ENCODE results near the gene RHBDL1. TPM values are rescaled to one million over a fixed set of nuclear protein-coding genes. Genes with fewer than 3 reads are reported as not detected.

The RHBDL1 gene
- total and polyA plus RNA-seq, 4 donors: 0.91 to 5.4 (median 1.6) TPM

DNA sequence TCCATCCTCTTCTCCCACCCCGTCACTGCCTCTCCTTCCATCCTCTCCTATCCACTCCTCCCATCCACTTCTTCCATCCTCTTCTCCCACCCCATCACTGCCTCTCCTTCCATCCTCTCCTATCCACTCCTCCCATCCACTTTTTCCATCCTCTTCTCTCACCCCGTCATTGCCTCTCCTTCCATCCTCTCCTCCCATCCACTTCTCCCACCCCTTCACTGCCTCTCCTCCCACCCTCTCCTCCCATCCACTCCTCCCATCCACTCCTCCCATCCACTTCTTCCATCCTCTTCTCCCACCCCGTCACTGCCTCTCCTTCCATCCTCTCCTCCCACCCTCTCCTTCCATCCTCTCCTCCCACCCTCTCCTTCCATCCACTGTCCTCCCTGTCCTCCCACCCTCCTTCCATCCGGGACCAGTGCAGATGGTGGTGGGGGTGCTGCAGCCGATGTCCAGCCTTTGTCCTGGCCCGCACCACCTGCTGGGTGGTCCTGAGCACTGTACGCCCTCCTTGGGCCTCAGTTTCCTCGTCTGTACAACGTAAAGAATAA, 43.6 kb upstream of the RHBDL1 start:
- Histone ChIP-seq H3K4me1 (ENCODE audit: control insufficient read depth in 5 of 5, insufficient read depth in 5 of 5, low read length in 5 of 5) (peaks cover 0 to 34% (median 14%) of the 10 kb centered on the region in 5 donors), H3K27me3 (ENCODE audit: control insufficient read depth in 3 of 3, insufficient read depth in 3 of 3, low read length in 2 of 3) (no peaks in the 10 kb centered on the region)
- WGBS, 2 donors: 64 to 83% methylated on average over 9 of the region's 9 CpGs

DNA sequence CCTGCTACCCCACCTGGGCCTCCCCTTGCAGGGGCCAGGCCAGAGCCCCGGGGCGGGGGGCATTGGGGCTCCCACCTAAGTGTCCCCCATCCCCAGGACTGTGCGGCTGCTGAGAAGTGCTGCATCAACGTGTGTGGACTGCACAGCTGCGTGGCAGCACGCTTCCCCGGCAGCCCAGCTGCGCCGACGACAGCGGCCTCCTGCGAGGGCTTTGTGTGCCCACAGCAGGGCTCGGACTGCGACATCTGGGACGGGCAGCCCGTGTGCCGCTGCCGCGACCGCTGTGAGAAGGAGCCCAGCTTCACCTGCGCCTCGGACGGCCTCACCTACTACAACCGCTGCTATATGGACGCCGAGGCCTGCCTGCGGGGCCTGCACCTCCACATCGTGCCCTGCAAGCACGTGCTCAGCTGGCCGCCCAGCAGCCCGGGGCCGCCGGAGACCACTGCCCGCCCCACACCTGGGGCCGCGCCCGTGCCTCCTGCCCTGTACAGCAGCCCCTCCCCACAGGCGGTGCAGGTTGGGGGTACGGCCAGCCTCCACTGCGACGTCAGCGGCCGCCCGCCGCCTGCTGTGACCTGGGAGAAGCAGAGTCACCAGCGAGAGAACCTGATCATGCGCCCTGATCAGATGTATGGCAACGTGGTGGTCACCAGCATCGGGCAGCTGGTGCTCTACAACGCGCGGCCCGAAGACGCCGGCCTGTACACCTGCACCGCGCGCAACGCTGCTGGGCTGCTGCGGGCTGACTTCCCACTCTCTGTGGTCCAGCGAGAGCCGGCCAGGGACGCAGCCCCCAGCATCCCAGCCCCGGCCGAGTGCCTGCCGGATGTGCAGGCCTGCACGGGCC, 42.8 kb upstream of the RHBDL1 start:
- 95 to 96% methylated on average over 67 of the region's 67 CpGs for WGBS, 2 donors
- no peak for TF ChIP-seq CTCF (IDR thresholded peaks at IDR 0.05; ENCODE audit: control extremely low read depth, extremely low read depth)
- ATAC-seq (ENCODE audit: insufficient read depth, low FRiP score) (no peak), DNase-seq (no peak)
- Histone ChIP-seq H3K27me3 (ENCODE audit: control insufficient read depth in 3 of 3, insufficient read depth in 3 of 3, low read length in 2 of 3) (no peaks in the 10 kb centered on the region), H3K9ac (ENCODE audit: insufficient read depth in 1 of 2, low read length in 2 of 2) (no peak overlapping the region), H3K36me3 (ENCODE audit: control insufficient read depth in 4 of 4, insufficient read depth in 4 of 4, low read length in 4 of 4) (peaks cover 0 to 32% (median 0%) of the 10 kb centered on the region in 4 donors), H3K27ac (ENCODE audit: low read depth in 1 of 2, low read length in 1 of 2) (no peak overlapping the region), H3K4me3 (no peak overlapping the region), H3K9me3 (ENCODE audit: control insufficient read depth in 4 of 4, insufficient read depth in 3 of 4, low read length in 3 of 4) (no peaks in the 10 kb centered on the region), H3K4me1 (ENCODE audit: control insufficient read depth in 5 of 5, insufficient read depth in 5 of 5, low read length in 5 of 5) (peaks cover 0 to 40% (median 19%) of the 10 kb centered on the region in 5 donors)

More for the DNA sequence above, 43.6 kb upstream of the RHBDL1 start:
- no peak for TF ChIP-seq CTCF (IDR thresholded peaks at IDR 0.05; ENCODE audit: control extremely low read depth, extremely low read depth)
- Histone ChIP-seq H3K36me3 (ENCODE audit: control insufficient read depth in 4 of 4, insufficient read depth in 4 of 4, low read length in 4 of 4) (peaks cover 0 to 41% (median 2%) of the 10 kb centered on the region in 4 donors), H3K9me3 (ENCODE audit: control insufficient read depth in 4 of 4, insufficient read depth in 3 of 4, low read length in 3 of 4) (no peaks in the 10 kb centered on the region), H3K9ac (ENCODE audit: insufficient read depth in 1 of 2, low read length in 2 of 2) (no peak overlapping the region), H3K27ac (ENCODE audit: low read depth in 1 of 2, low read length in 1 of 2) (no peak overlapping the region), H3K4me3 (no peak overlapping the region)
- DNase-seq (no peak), ATAC-seq (ENCODE audit: insufficient read depth, low FRiP score) (no peak)

DNA sequence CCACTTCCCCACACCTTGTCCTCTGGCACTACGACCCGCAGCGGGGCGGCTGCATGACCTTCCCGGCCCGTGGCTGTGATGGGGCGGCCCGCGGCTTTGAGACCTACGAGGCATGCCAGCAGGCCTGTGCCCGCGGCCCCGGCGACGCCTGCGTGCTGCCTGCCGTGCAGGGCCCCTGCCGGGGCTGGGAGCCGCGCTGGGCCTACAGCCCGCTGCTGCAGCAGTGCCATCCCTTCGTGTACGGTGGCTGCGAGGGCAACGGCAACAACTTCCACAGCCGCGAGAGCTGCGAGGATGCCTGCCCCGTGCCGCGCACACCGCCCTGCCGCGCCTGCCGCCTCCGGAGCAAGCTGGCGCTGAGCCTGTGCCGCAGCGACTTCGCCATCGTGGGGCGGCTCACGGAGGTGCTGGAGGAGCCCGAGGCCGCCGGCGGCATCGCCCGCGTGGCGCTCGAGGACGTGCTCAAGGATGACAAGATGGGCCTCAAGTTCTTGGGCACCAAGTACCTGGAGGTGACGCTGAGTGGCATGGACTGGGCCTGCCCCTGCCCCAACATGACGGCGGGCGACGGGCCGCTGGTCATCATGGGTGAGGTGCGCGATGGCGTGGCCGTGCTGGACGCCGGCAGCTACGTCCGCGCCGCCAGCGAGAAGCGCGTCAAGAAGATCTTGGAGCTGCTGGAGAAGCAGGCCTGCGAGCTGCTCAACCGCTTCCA, 42.0 kb upstream of the RHBDL1 start:
- whole genome bisulfite sequencing, 2 donors: 97% methylated on average over 66 to 74 of the region's 74 CpGs
- Histone ChIP-seq H3K36me3 (ENCODE audit: control insufficient read depth in 4 of 4, insufficient read depth in 4 of 4, low read length in 4 of 4) (peaks cover 0 to 25% (median 0%) of the 10 kb centered on the region in 4 donors), H3K27me3 (ENCODE audit: control insufficient read depth in 3 of 3, insufficient read depth in 3 of 3, low read length in 2 of 3) (no peaks in the 10 kb centered on the region), H3K9me3 (ENCODE audit: control insufficient read depth in 4 of 4, insufficient read depth in 3 of 4, low read length in 3 of 4) (no peaks in the 10 kb centered on the region), H3K4me1 (ENCODE audit: control insufficient read depth in 5 of 5, insufficient read depth in 5 of 5, low read length in 5 of 5) (peaks cover 0 to 43% (median 22%) of the 10 kb centered on the region in 5 donors), H3K27ac (ENCODE audit: low read depth in 1 of 2, low read length in 1 of 2) (no peak overlapping the region), H3K9ac (ENCODE audit: insufficient read depth in 1 of 2, low read length in 2 of 2) (no peak overlapping the region), H3K4me3 (no peak overlapping the region)
- ATAC-seq (ENCODE audit: insufficient read depth, low FRiP score) (no peak), DNase-seq (no peak)
- no peak for TF ChIP-seq CTCF (IDR thresholded peaks at IDR 0.05; ENCODE audit: control extremely low read depth, extremely low read depth)

Measured in lung (tissue), 12 donors.